ENCODE measurements around the gene GREB1. TPM values are rescaled to one million over a fixed set of nuclear protein-coding genes. Genes with fewer than 3 reads are reported as not detected.
A peak's percentile ranks its signal among the peaks of the same experiment; 100 is the strongest.

Gene GREB1
- total RNA-seq, 1 experiment from 2014 or later, result 16.5 TPM

DNA sequence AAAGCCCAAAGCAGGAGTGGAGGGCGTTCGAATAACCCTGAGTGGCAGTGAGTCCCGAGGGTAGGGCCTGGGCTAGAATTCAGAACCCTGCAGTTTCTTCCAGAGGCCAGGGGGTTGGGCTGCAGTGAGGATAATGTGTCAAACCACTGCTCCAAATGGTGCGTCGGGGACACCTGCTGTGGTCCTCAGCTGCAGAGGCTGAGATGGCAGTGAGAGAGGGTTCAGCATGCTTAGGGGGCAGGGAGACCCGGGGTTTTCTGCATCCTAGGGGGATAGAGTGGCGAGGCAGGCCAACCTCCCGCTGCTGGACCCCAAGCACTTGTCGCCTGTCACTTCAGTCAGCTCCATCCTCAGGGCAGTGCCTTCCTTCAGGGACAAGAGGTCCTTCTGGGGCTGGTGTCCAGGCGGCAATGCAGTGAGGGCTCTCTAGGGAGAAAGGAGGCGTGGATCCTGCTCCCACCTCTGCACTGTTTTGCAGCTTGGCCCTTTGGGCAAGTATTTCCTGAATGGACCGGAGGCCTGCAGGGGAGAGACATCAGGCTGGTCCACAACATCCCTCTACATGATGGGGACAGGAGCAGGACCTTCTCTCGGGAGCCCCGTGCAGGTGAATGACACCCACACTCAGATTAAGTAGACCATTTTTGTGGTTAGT, 144.6 kb downstream of the GREB1 start:
- no peak overlapping the region for H2AFZ ChIP-seq (ENCODE audit: low read length)
- no peak overlapping the region for H3K27ac Mint-ChIP-seq
- peak; percentile 29 for DNase-seq
- WGBS (ENCODE audit: extremely low coverage, insufficient read length, low lambda C conversion rate), result no CpG with 5 or more reads among the region's 14 CpGs
- no peak for TF ChIP-seq CTCF (conservative IDR thresholded peaks at IDR 0.05)
- no peak overlapping the region for H3K4ac ChIP-seq (ENCODE audit: low read depth, low read length)
- H3K4me1 ChIP-seq (ENCODE audit: insufficient read depth, low read length), result peaks cover 4% of the 10 kb centered on the region; the same call in 1 of the 2 replicates
- H2BK15ac ChIP-seq (ENCODE audit: low read depth, low read length), result no peak overlapping the region
- no peak overlapping the region for H2AK5ac ChIP-seq (ENCODE audit: insufficient read length, low read length)
- H4K91ac ChIP-seq (ENCODE audit: insufficient read length, low read depth, low read length), result no peak overlapping the region
- H3K23me2 ChIP-seq (ENCODE audit: insufficient read length, low read depth, low read length, poor library complexity, severe bottlenecking), result no peaks in the 10 kb centered on the region
- no peaks in the 10 kb centered on the region for H3K79me2 ChIP-seq (ENCODE audit: insufficient read depth, low read length)
- no peaks in the 10 kb centered on the region for H3K9me3 ChIP-seq (ENCODE audit: control insufficient read depth, low read depth, low read length)
- no peak overlapping the region for H4K5ac ChIP-seq (ENCODE audit: insufficient read length, low read depth, low read length)
- no peaks in the 10 kb centered on the region for H3K79me1 ChIP-seq (ENCODE audit: insufficient read depth, low read depth, low read length, poor library complexity, severe bottlenecking)
- H3K27ac ChIP-seq (ENCODE audit: insufficient read length, low read depth, low read length), result no peak overlapping the region
- H2BK12ac ChIP-seq (ENCODE audit: insufficient read length, low read depth, low read length), result no peak overlapping the region
- no peaks in the 10 kb centered on the region; a peak in 1 of 7 replicates for H3K36me3 Mint-ChIP-seq (ENCODE audit: insufficient read depth in 1 of 3, low read depth in 3 of 3)
- H3K4me2 ChIP-seq (ENCODE audit: insufficient read depth, insufficient read length, low read length), result no peak overlapping the region
- H3K27me3 ChIP-seq (ENCODE audit: insufficient read depth, low read length), result no peaks in the 10 kb centered on the region
- no peak overlapping the region for H3K18ac ChIP-seq (ENCODE audit: insufficient read length, low read depth, low read length)
- H3K4me3 Mint-ChIP-seq, result no peak overlapping the region
- peaks cover 44 to 53% of the 10 kb centered on the region in 2 experiments for H3K4me1 Mint-ChIP-seq
- H3K9ac ChIP-seq (ENCODE audit: extremely low read depth, insufficient read length, low read length), result no peak overlapping the region
- no peak overlapping the region for H3K56ac ChIP-seq (ENCODE audit: insufficient read length, low read depth, low read length)
- H2BK5ac ChIP-seq (ENCODE audit: insufficient read length, low read length), result no peak overlapping the region
- H3K27me3 Mint-ChIP-seq (ENCODE audit: low read depth), result peaks cover 22% of the 10 kb centered on the region
- no peaks in the 10 kb centered on the region for H4K20me1 ChIP-seq (ENCODE audit: control insufficient read depth, insufficient read depth, insufficient read length)
- H2BK120ac ChIP-seq (ENCODE audit: low read depth, low read length, poor library complexity, severe bottlenecking), result no peak overlapping the region
- H3K14ac ChIP-seq (ENCODE audit: insufficient read depth, low read length), result no peak overlapping the region
- H3K9me3 Mint-ChIP-seq, result no peaks in the 10 kb centered on the region
- no peak overlapping the region for H3K23ac ChIP-seq (ENCODE audit: insufficient read length, low read depth, low read length)
- no peak overlapping the region for H3T11ph ChIP-seq (ENCODE audit: low read length)
- H2BK20ac ChIP-seq (ENCODE audit: low read depth, low read length, poor library complexity, severe bottlenecking), result no peak overlapping the region
- H4K8ac ChIP-seq (replicated peaks; ENCODE audit: insufficient read length, low read depth, low read length), result no peak overlapping the region
